Heart right ventricle (tissue), 16 donors: Measurements from ENCODE around the gene LRFN3. TPM values are rescaled to one million over a fixed set of nuclear protein-coding genes. Genes with fewer than 3 reads are reported as not detected.
A peak's percentile ranks its signal among the peaks of the same experiment; 100 is the strongest.

Source experiments
- ATAC-seq, 8 donors: fragments of 200-7000 bp; cut with Tn5 transposase; one replicate each; pipeline ENCODE4 v1.9.1; 2020; ENCODE audit warnings: mild to moderate bottlenecking in 8 of 8, moderate library complexity in 8 of 8, moderate number of reproducible peaks in 1 of 8
- DNase-seq, 2 donors: peaks; one replicate each; pipeline ENCODE4 v3.0.0-alpha.2; 2020
- H3K27ac ChIP-seq, 10 donors: fragments of 200-600 bp; sonication (generic) in 2 of 10; one replicate each; pipeline versions ENCODE4 v1.5.0 to v1.8.0; 2020 to 2022; ENCODE audit warnings: mild to moderate bottlenecking in 3 of 10
- H3K27me3 ChIP-seq, 7 donors: fragments of 200-600 bp; one replicate each; pipeline ENCODE4 v1.8.0; 2021 to 2022; ENCODE audit warnings: mild to moderate bottlenecking in 2 of 7
- H3K36me3 ChIP-seq, 9 donors: fragments of 200-600 bp; sonication (generic) in 1 of 9; one replicate each; pipeline versions ENCODE4 v1.5.0 to v1.8.0; 2020 to 2022; ENCODE audit warnings: mild to moderate bottlenecking in 2 of 9
- H3K4me1 ChIP-seq, 9 donors: fragments of 200-600 bp; sonication (generic) in 1 of 9; one replicate each; pipeline versions ENCODE4 v1.5.0 to v1.8.0; 2020 to 2022; ENCODE audit warnings: mild to moderate bottlenecking in 4 of 9
- H3K4me3 ChIP-seq, 10 donors: fragments of 200-600 bp; sonication (generic) in 2 of 10; one replicate each; pipeline versions ENCODE4 v1.5.0 to v1.8.0; 2020 to 2022; ENCODE audit warnings: mild to moderate bottlenecking in 7 of 10, moderate library complexity in 2 of 10
- H3K9me3 ChIP-seq, 11 donors: fragments of 200-600 bp in 10 of 11; sonication (generic) in 2 of 11; one replicate each; pipeline versions ENCODE4 v1.5.0 to v1.8.0; 2013 to 2022; ENCODE audit warnings: mild to moderate bottlenecking in 2 of 11, control low read depth in 1 of 11, moderate library complexity in 1 of 11
- CTCF ChIP-seq, 9 donors: fragments of 200-600 bp; sonication (generic) in 2 of 9; IDR thresholded peaks; one replicate each; pipeline versions ENCODE4 v1.5.0 to v1.8.0; 2021 to 2022; ENCODE audit warnings: antibody characterized with exemption in 9 of 9, mild to moderate bottlenecking in 5 of 9, moderate library complexity in 1 of 9
- WGBS, 2 donors: extraction: QIAGEN DNeasy Blood & Tissue Kit; methylation state at CpG; one replicate each; pipeline ENCODE4 v1.1.7; 2013; ENCODE audit warnings: inconsistent platforms in 1 of 2; 5-methylcytosine and 5-hydroxymethylcytosine counted together
- intact Hi-C, 10 donors: fragments of 100-400 bp; cut with DNase I; formaldehyde crosslinking; loops; one replicate each; pipeline versions ENCODE4 v1.11.1 to v1.14.2; 2022
- polyA plus RNA-seq, 2 donors: library from polyadenylated mRNA; stranded (reverse); fragments of 200-250 nt; gene quantifications; one replicate each; pipeline ENCODE4 v1.2.3, GENCODE V29; 2013
- total RNA-seq, 10 donors: library from RNA; stranded (reverse); fragmentation: NEBNext Ultra II Directional in 3 of 10; extraction: Animal tissue kit (Norgen Biotek cat#: 25700) in 3 of 10; gene quantifications; one replicate each; pipeline versions ENCODE4 v1.2.1 to v1.2.4, GENCODE V29; 2021 to 2023
- donor health status: Arrhythmogenic right ventricular cardiomyopathy.
- donor health status: ischemic (EF 13 %, LVEDD 7.1; RV severe dilation, severe dysfunction).
- donor health status: healthy with polysubstance abuse.
- donor health status: DM: no; HTN: yes; CAD: no.
- donor health status: DM: no; HTN: no; CAD: no.
- donor health status: ischemic (EF 25% LVEDD 6.9; RV normal size, moderate dysfunction).
- donor health status: ischemic (EF 25% LVEDD 5.7; RV mildly dilated, moderate dysfunction).
- donor health status: healthy.
- donor health status: DM: yes; HTN: yes; CAD: no.
- donor health status: Ischemic cardiomyopathy.
- donor health status: ischemic (EF 35%, LVEDD 5.7; RV mildly dilated, moderate dysfunction).
- donor health status: nonischemic (EF 11% LVEDD 7.7; RV severe dilation, severe dysfunction).
- donor health status: DM: yes; HTN: yes; CAD: no.
- donor health status: PGD.
- donor health status: ischemic (EF 29% LVEDD 5.4; RV normal size, mild dysfunction).
- donor health status: nonischemic (EF 23%, LVEDD 6.1; RV moderate dilation, normal function).

The LRFN3 gene
- total and polyA plus RNA-seq, 12 donors, result 3.4 to 9.6 (median 5.8) TPM

GRCh38 chr19:35936738-35937268, 629 bp downstream of the LRFN3 start:
- DNase-seq, result no peak
- peaks cover 3 to 36% (median 24%) of the 10 kb centered on the region in 9 donors for H3K4me1 ChIP-seq
- H3K4me3 ChIP-seq, result peak overlapping the region; percentile 34 to 69 (median 64)
- H3K36me3 ChIP-seq, result peaks cover 0 to 21% (median 0%) of the 10 kb centered on the region in 9 donors
- ATAC-seq, result no peak
- intact Hi-C loops, result loop anchor here in 5 of 10 donors (10.0 kb wide), 4 partner anchors 162 to 392 kb away; partner anchors contain the start of genes ARHGAP33 (in 2 of the 5), IGFLR1 (in 2 of the 5), LIN37 (in 2 of the 5) and PSENEN (in 2 of the 5)
- H3K9me3 ChIP-seq, result no peaks in the 10 kb centered on the region
- no peak for TF ChIP-seq CTCF (IDR thresholded peaks at IDR 0.05)
- 28 to 32% methylated on average over 11 of the region's 11 CpGs for WGBS, 2 donors
- H3K27me3 ChIP-seq, result peaks cover 0 to 21% (median 0%) of the 10 kb centered on the region in 7 donors
- peak overlapping the region; percentile 14 to 86 (median 77) for H3K27ac ChIP-seq

- intact Hi-C loops, result loop anchor here in 5 of 10 donors (10.0 kb wide), 4 partner anchors 163 to 393 kb away; partner anchors contain the start of genes ARHGAP33 (in 2 of the 5), IGFLR1 (in 2 of the 5), LIN37 (in 2 of the 5) and PSENEN (in 2 of the 5)
- Histone ChIP-seq H3K36me3 (peaks cover 0 to 28% (median 0%) of the 10 kb centered on the region in 9 donors), H3K27me3 (peaks cover 0 to 21% (median 0%) of the 10 kb centered on the region in 7 donors), H3K27ac (peak overlapping the region in 5 of 10 donors; percentile 73 to 86 (median 78)), H3K4me3 (peak overlapping the region in 9 of 10 donors; percentile 44 to 69 (median 64)), H3K9me3 (no peaks in the 10 kb centered on the region), H3K4me1 (peaks cover 3 to 33% (median 23%) of the 10 kb centered on the region in 9 donors)
- no peak for TF ChIP-seq CTCF (IDR thresholded peaks at IDR 0.05)
- ATAC-seq (peak in 2 of 8 donors; percentile 31 to 32), DNase-seq (no peak)
- 38 to 46% methylated on average over 14 of the region's 14 CpGs for WGBS, 2 donors
Measured at GRCh38 chr19:35937345-35938281, 1.4 kb downstream of the LRFN3 start.

- intact Hi-C loops, result loop anchor here in 5 of 10 donors (10.0 kb wide), 4 partner anchors 164 to 394 kb away; partner anchors contain the start of genes ARHGAP33 (in 2 of the 5), IGFLR1 (in 2 of the 5), LIN37 (in 2 of the 5) and PSENEN (in 2 of the 5)
- no peak overlapping the region for H3K27ac ChIP-seq
- ATAC-seq, result no peak
- H3K27me3 ChIP-seq, result peaks cover 0 to 21% (median 0%) of the 10 kb centered on the region in 7 donors
- peaks cover 0 to 35% (median 0%) of the 10 kb centered on the region in 9 donors for H3K36me3 ChIP-seq
- peaks cover 3 to 33% (median 23%) of the 10 kb centered on the region in 9 donors for H3K4me1 ChIP-seq
- 79 to 84% methylated on average over 13 of the region's 13 CpGs for WGBS, 2 donors
- peak overlapping the region in 3 of 10 donors; percentile 66 to 69 (median 68) for H3K4me3 ChIP-seq
- no peak for DNase-seq
- no peaks in the 10 kb centered on the region for H3K9me3 ChIP-seq
- no peak for TF ChIP-seq CTCF (IDR thresholded peaks at IDR 0.05)
Measured at GRCh38 chr19:35938282-35939224, 2.4 kb downstream of the LRFN3 start.
